Measurements from ENCODE around the gene TMEM8B. TPM values are rescaled to one million over a fixed set of nuclear protein-coding genes. Genes with fewer than 3 reads are reported as not detected.

The TMEM8B gene
- total RNA-seq, 2 donors from 2014 or later, result 15.1 to 17.6 TPM

- Histone ChIP-seq H3K9me3 (no peaks in the 10 kb centered on the region), H3K27ac (no peak overlapping the region), H3K27me3 (no peaks in the 10 kb centered on the region), H3K9ac (ENCODE audit: low read depth in 2 of 2, low read length in 2 of 2) (no peak overlapping the region), H3K36me3 (no peaks in the 10 kb centered on the region), H3K4me3 (no peak overlapping the region), H3K4me1 (no peaks in the 10 kb centered on the region)
- intact Hi-C loops (cut with DNase I), result no loop called here
- DNase-seq, result no peak
- no peak for TF ChIP-seq CTCF (IDR thresholded peaks at IDR 0.05)
Measured at GRCh38 chr9:35795695-35796094, 33.3 kb upstream of the TMEM8B start.

DNA sequence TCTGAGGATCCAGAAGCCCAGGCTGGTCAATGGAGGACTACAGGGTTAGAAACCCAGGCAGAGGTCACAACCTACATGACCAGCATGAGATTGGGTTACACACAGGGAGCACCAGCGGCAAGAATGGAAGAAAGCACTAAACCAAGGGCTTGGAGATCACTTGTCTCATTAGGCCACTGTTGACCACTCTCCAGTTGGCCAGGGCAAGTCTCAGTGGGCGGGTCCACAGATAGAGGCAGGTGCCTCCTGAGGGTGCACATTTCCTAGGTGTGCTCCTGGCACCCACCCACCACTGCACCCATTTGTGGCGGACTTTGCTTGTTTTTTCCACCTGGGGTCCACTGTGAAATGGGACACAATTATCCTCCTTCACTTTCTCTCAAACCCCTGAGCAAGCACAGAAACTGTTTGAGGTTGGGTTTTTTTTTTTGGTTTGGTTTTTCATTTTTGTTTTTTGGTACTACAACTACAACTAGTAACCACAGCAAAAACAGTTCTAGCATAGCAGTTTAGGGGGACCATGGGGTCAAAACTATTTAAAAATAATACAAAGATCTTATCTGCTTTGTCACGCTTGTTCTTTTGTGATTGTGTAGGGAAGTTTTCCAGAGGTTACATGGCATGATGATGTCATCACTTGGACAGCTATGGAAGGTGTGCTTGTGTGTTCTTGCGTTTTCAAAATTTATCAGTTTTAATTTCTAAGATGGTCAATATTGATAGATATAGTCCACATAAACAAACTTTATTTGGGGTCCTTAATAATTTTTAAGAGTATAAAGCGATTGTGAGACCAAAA, 31.5 kb upstream of the TMEM8B start:
- Histone ChIP-seq H3K4me1 (no peaks in the 10 kb centered on the region), H3K9ac (ENCODE audit: low read depth in 2 of 2, low read length in 2 of 2) (no peak overlapping the region), H3K27me3 (no peaks in the 10 kb centered on the region), H3K4me3 (no peak overlapping the region), H3K9me3 (no peaks in the 10 kb centered on the region), H3K36me3 (no peaks in the 10 kb centered on the region), H3K27ac (no peak overlapping the region)
- no peak for DNase-seq
- intact Hi-C loops (cut with DNase I), result no loop called here
- no peak for TF ChIP-seq CTCF (IDR thresholded peaks at IDR 0.05)

- Histone ChIP-seq H3K9ac (ENCODE audit: low read depth in 2 of 2, low read length in 2 of 2) (no peak overlapping the region), H3K36me3 (no peaks in the 10 kb centered on the region), H3K4me3 (no peak overlapping the region), H3K27me3 (no peaks in the 10 kb centered on the region), H3K9me3 (no peaks in the 10 kb centered on the region), H3K4me1 (no peaks in the 10 kb centered on the region), H3K27ac (no peak overlapping the region)
- intact Hi-C loops (cut with DNase I), result no loop called here
- no peak for DNase-seq
- TF ChIP-seq CTCF (IDR thresholded peaks at IDR 0.05), result no peak
Measured at GRCh38 chr9:35798658-35799374, 30.2 kb upstream of the TMEM8B start.

DNA sequence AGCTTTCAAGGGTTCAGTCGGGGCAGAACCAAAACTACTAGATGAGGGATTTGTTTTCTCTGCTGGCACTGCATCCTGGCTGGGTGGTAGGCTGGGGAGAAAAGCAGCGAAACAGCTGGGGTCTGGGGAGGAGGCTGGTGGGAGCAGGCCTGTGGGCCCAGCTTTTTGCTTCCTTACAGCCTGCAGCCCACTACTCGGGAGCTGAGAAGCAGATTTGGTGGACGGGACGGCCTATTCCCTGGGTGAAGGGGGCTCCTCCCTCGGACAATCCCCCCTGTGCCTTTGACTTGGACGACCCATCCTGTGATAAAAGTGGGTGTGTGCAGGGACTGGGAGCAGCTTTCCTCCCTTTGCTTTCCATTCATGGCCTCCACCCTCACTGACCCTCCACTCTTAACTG, 28.5 kb upstream of the TMEM8B start:
- Histone ChIP-seq H3K4me1 (no peaks in the 10 kb centered on the region), H3K27me3 (no peaks in the 10 kb centered on the region), H3K36me3 (peaks cover 2% of the 10 kb centered on the region), H3K9ac (ENCODE audit: low read depth in 2 of 2, low read length in 2 of 2) (no peak overlapping the region), H3K9me3 (no peaks in the 10 kb centered on the region), H3K27ac (no peak overlapping the region), H3K4me3 (no peak overlapping the region)
- intact Hi-C loops (cut with DNase I), result no loop called here
- DNase-seq, result no peak
- TF ChIP-seq CTCF (IDR thresholded peaks at IDR 0.05), result no peak

- H3K27me3 ChIP-seq, result no peaks in the 10 kb centered on the region
- no peak overlapping the region for H3K9ac ChIP-seq (ENCODE audit: low read depth in 2 of 2, low read length in 2 of 2)
- peaks cover 7% of the 10 kb centered on the region for H3K36me3 ChIP-seq
- H3K4me3 ChIP-seq, result no peak overlapping the region
- DNase-seq, result no peak
- TF ChIP-seq CTCF (IDR thresholded peaks at IDR 0.05), result no peak
- H3K4me1 ChIP-seq, result no peaks in the 10 kb centered on the region
- no peaks in the 10 kb centered on the region for H3K9me3 ChIP-seq
- H3K27ac ChIP-seq, result no peak overlapping the region
- intact Hi-C loops (cut with DNase I), result no loop called here
Measured at GRCh38 chr9:35801328-35802128, 27.5 kb upstream of the TMEM8B start.

Measured in colonic mucosa (tissue), 4 donors.